Panc1 (cell line): ENCODE data around the gene MYH7. TPM values are rescaled to one million over a fixed set of nuclear protein-coding genes. Genes with fewer than 3 reads are reported as not detected.
"Not testable (repeated sequence)": the region's sequence is repeated elsewhere in the genome, so short reads cannot be mapped to it uniquely, and the experiment has no call there.

ENCODE experiments used
- ATAC-seq: fragments of 200-7000 bp; cut with Tn5 transposase; 2 replicates; pipeline ENCODE4 v1.9.1; 2020; ENCODE audit warnings: mild to moderate bottlenecking, moderate library complexity
- BruUV-seq: library from RNA; stranded (reverse); fragments of 400-500 nt; replicated peaks from 2 replicates; lab custom pipeline; 2021; lab: Mats Ljungman, UMichigan
- CTCF ChIA-PET: fragments of 300-600 bp; sonication (Branson Sonifier 250); formaldehyde crosslinking; loops from one replicate; lab custom pipeline; 2022; ENCODE audit warnings: antibody characterized with exemption; lab: Charles Lee
- POLR2A ChIA-PET: fragments of 300-600 bp; sonication (Branson Sonifier 250); formaldehyde crosslinking; loops from one replicate; lab custom pipeline; 2022; ENCODE audit warnings: antibody characterized with exemption; lab: Charles Lee
- DNase-seq: peaks from one replicate; pipeline ENCODE4 v3.0.0-alpha.2; 2010; ENCODE audit warnings: low read depth, low spot score
- H3K27ac ChIP-seq: 2 replicates; pipeline ENCODE4 v1.5.1; 2011; ENCODE audit warnings: mild to moderate bottlenecking, low read length, inconsistent platforms
- H3K27me3 ChIP-seq: fragments of 200-500 bp; sonication (Bioruptor generic); 2 replicates; pipeline ENCODE4 v1.6.0; 2014; ENCODE audit warnings: low read length, inconsistent platforms; ENCODE audit not compliant: control insufficient read depth, insufficient read depth
- H3K36me3 ChIP-seq: fragments of 200-500 bp; sonication (Bioruptor generic); 2 replicates; pipeline ENCODE4 v1.5.1; 2014; ENCODE audit warnings: inconsistent platforms, mild to moderate bottlenecking, low read length, moderate library complexity; ENCODE audit not compliant: control insufficient read depth, insufficient read depth
- H3K4me1 ChIP-seq: 2 replicates; pipeline ENCODE4 v1.5.1; 2011; ENCODE audit warnings: inconsistent platforms, mild to moderate bottlenecking, low read length, moderate library complexity; ENCODE audit not compliant: control insufficient read depth, insufficient read depth
- H3K4me3 ChIP-seq, 2 experiments: 2 replicates each; pipeline ENCODE4 v1.5.1; 2011 to 2012; ENCODE audit warnings: low read depth in 2 of 2, low read length in 2 of 2, mild to moderate bottlenecking in 2 of 2, inconsistent platforms in 1 of 2, moderate library complexity in 1 of 2
- H3K9me3 ChIP-seq: fragments of 200-500 bp; sonication (Bioruptor generic); 2 replicates; pipeline ENCODE4 v1.5.1; 2014; ENCODE audit warnings: low read depth, mild to moderate bottlenecking, inconsistent platforms, low read length, moderate library complexity; ENCODE audit not compliant: control insufficient read depth, insufficient read depth
- POLR2AphosphoS5 ChIP-seq: IDR thresholded peaks from 2 replicates; pipeline ENCODE4 v1.6.1; 2012; ENCODE audit warnings: mild to moderate bottlenecking, low read depth, low read length, moderate library complexity
- SIN3A ChIP-seq: IDR thresholded peaks from 2 replicates; pipeline ENCODE4 v1.6.1; 2012; ENCODE audit warnings: low read depth, mild to moderate bottlenecking, low read length, moderate library complexity, borderline replicate concordance; ENCODE audit not compliant: insufficient read depth
- TCF7L2 ChIP-seq: IDR thresholded peaks from 2 replicates; pipeline ENCODE4 v1.6.1; 2011; ENCODE audit warnings: mild to moderate bottlenecking, low read depth, low read length, inconsistent platforms
- in situ Hi-C: cut with HindIII; loops from 2 replicates; pipeline ENCODE4 v1.10.0; 2016; ENCODE audit warnings: low sequenced_read_pairs, low pct_unique_long_range_greater_than_20kb
- intact Hi-C: fragments of 100-400 bp; cut with micrococcal nuclease; formaldehyde crosslinking; loops from one replicate; pipeline ENCODE4 v1.10.0; 2022; ENCODE audit not compliant: unreplicated experiment
- total RNA-seq: library from RNA; stranded (reverse); gene quantifications from one replicate; pipeline ENCODE4 v1.2.1, GENCODE V29; 2021; ENCODE audit not compliant: unreplicated experiment
- TF ChIP-seq, protein P1 (sequence below): fragments of 450-650 bp; IDR thresholded peaks from 2 replicates; pipeline ENCODE4 v1.5.1; 2017; ENCODE audit warnings: mild to moderate bottlenecking
- TF ChIP-seq, protein P2 (sequence below), 2 experiments: IDR thresholded peaks; 2 replicates each; pipeline ENCODE4 v1.6.1; 2011 to 2012; ENCODE audit warnings: low read depth in 2 of 2, control low read depth in 1 of 2, low read length in 1 of 2, mild to moderate bottlenecking in 1 of 2, moderate library complexity in 1 of 2; ENCODE audit not compliant: insufficient read depth in 1 of 2

The MYH7 gene
- total RNA-seq, 1 experiment from 2014 or later: not detected

DNA sequence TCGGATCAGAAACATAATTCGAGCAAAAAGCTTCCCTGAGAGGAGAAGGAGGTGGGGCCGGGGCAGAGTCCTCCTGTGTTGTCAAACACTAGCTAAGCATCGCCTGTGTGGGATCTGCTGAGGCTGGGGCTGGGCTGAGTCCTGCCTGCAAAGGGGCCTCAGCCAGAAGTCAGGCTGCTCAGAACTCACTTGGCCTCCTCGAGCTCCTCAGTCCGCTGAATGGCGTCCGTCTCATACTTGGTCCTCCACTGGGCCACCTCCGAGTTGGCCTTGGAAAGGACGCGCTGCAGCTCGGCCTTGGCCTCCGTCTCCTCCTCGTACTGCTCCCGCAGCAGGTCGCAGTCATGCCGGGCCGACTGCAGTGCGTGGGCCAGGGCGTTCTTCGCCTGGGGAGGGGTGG is 17.4 kb downstream of the MYH7 start:
- intact Hi-C loops (no loop called here), in situ Hi-C loops (no loop called here)
- DNase-seq (no peak), ATAC-seq (no peak)
- H3K36me3 ChIP-seq: no peaks in the 10 kb centered on the region
- ChIA-PET POLR2A (no interaction called here), CTCF (no interaction called here)
- TF ChIP-seq, protein P1, sequence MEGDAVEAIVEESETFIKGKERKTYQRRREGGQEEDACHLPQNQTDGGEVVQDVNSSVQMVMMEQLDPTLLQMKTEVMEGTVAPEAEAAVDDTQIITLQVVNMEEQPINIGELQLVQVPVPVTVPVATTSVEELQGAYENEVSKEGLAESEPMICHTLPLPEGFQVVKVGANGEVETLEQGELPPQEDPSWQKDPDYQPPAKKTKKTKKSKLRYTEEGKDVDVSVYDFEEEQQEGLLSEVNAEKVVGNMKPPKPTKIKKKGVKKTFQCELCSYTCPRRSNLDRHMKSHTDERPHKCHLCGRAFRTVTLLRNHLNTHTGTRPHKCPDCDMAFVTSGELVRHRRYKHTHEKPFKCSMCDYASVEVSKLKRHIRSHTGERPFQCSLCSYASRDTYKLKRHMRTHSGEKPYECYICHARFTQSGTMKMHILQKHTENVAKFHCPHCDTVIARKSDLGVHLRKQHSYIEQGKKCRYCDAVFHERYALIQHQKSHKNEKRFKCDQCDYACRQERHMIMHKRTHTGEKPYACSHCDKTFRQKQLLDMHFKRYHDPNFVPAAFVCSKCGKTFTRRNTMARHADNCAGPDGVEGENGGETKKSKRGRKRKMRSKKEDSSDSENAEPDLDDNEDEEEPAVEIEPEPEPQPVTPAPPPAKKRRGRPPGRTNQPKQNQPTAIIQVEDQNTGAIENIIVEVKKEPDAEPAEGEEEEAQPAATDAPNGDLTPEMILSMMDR: no peak
- TF ChIP-seq TCF7L2 (no peak), SIN3A (no peak), POLR2AphosphoS5 (no peak)
- TF ChIP-seq, protein P2, sequence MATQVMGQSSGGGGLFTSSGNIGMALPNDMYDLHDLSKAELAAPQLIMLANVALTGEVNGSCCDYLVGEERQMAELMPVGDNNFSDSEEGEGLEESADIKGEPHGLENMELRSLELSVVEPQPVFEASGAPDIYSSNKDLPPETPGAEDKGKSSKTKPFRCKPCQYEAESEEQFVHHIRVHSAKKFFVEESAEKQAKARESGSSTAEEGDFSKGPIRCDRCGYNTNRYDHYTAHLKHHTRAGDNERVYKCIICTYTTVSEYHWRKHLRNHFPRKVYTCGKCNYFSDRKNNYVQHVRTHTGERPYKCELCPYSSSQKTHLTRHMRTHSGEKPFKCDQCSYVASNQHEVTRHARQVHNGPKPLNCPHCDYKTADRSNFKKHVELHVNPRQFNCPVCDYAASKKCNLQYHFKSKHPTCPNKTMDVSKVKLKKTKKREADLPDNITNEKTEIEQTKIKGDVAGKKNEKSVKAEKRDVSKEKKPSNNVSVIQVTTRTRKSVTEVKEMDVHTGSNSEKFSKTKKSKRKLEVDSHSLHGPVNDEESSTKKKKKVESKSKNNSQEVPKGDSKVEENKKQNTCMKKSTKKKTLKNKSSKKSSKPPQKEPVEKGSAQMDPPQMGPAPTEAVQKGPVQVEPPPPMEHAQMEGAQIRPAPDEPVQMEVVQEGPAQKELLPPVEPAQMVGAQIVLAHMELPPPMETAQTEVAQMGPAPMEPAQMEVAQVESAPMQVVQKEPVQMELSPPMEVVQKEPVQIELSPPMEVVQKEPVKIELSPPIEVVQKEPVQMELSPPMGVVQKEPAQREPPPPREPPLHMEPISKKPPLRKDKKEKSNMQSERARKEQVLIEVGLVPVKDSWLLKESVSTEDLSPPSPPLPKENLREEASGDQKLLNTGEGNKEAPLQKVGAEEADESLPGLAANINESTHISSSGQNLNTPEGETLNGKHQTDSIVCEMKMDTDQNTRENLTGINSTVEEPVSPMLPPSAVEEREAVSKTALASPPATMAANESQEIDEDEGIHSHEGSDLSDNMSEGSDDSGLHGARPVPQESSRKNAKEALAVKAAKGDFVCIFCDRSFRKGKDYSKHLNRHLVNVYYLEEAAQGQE (IDR thresholded peaks at IDR 0.05; ENCODE audit: insufficient read depth in 1 of 2, low read depth in 2 of 2, low read length in 1 of 2): no peak
- no peaks in the 10 kb centered on the region for H3K4me1 ChIP-seq
- H3K4me3 ChIP-seq: no peak overlapping the region
- no peaks in the 10 kb centered on the region for H3K27me3 ChIP-seq
- no TSS peak for BruUV-seq
- no peak overlapping the region for H3K27ac ChIP-seq
- no peaks in the 10 kb centered on the region for H3K9me3 ChIP-seq

DNA sequence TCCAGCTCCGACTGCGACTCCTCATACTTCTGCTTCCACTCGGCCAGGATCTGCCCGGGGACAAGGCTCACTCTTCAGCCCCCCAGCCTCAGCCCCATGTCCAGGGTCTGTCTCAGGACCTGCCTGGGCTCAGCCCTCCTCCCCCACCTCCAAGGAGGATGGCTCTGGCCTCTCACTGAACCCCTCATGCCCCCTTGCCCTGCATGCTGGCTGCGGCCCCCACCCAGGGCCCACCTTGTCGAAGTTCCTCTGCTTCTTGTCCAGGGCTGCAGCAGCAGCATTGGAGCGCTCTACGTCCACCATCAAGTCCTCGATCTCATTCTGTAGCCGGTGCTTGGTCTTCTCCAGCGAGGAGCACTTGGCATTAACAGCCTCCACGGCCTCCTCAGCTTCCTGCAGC is 18.2 kb downstream of the MYH7 start:
- CTCF ChIA-PET, H3K36me3 ChIP-seq, H3K27me3 ChIP-seq, H3K4me3 ChIP-seq, ATAC-seq, H3K27ac ChIP-seq, H3K9me3 ChIP-seq, DNase-seq, in situ Hi-C loops, BruUV-seq, intact Hi-C loops, H3K4me1 ChIP-seq: not testable (repeated sequence)
- POLR2A ChIA-PET: interaction anchor here (0.6 kb wide), 1 partner anchor 83 kb away, joined by 6 read pairs; no protein-coding TSS in a partner anchor

DNA sequence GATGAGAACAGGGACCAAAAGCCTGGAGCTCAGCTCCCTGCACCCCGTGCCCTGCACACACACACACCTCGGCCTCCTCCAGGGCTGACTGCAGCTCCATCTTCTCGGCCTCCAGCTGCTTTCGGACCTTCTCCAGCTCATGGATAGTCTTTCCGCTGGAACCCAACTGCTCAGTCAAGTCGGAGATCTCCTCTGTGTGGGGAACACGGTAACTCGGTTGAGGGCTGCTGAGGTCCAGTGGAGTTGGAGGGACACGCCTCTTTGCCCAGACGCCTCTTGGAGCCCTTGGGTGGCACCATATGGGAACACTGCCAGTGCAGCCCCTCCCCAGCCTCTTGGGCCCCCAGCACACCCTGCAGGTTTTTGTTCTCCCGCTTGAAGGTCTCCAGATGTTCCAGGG is 18.7 kb downstream of the MYH7 start:
- Histone ChIP-seq H3K4me3 (no peak overlapping the region), H3K27me3 (no peaks in the 10 kb centered on the region), H3K4me1 (no peaks in the 10 kb centered on the region), H3K36me3 (no peaks in the 10 kb centered on the region), H3K27ac (no peak overlapping the region), H3K9me3 (no peaks in the 10 kb centered on the region)
- DNase-seq (no peak), ATAC-seq (no peak)
- ChIA-PET POLR2A (interaction anchor here (0.6 kb wide), 1 partner anchor 82 kb away, joined by 6 read pairs; no protein-coding TSS in a partner anchor), CTCF (no interaction called here)
- in situ Hi-C loops (no loop called here), intact Hi-C loops (no loop called here)
- BruUV-seq: no TSS peak
- TF ChIP-seq, protein P1: no peak
- TF ChIP-seq, protein P2 (IDR thresholded peaks at IDR 0.05; ENCODE audit: insufficient read depth in 1 of 2, low read depth in 2 of 2, low read length in 1 of 2): no peak
- TF ChIP-seq POLR2AphosphoS5: no peak
